HG02870 (cell line): ENCODE results near the gene ALDH3B2.
"Not testable (repeated sequence)": the region's sequence is repeated elsewhere in the genome, so short reads cannot be mapped to it uniquely, and the experiment has no call there.

ENCODE experiments used
- ATAC-seq: cut with Tn5 transposase; IDR thresholded peaks from one replicate; pipeline ENCODE4 v1.9.1; 2021; ENCODE audit warnings: mild to moderate bottlenecking, moderate library complexity; ENCODE audit not compliant: unreplicated experiment

The ALDH3B2 gene

GRCh38 chr11:67662835-67663531, 11.4 kb downstream of the ALDH3B2 start:
- no peak for ATAC-seq

- ATAC-seq: no peak
These were observed 12.1 kb downstream of the ALDH3B2 start for GRCh38 chr11:67662142-67662834.

GRCh38 chr11:67660752-67661151, 13.7 kb downstream of the ALDH3B2 start:
- ATAC-seq: not testable (repeated sequence)

- not testable (repeated sequence) for ATAC-seq
These were observed 14.7 kb downstream of the ALDH3B2 start for GRCh38 chr11:67659651-67660165.

GRCh38 chr11:67657300-67657699, 17.1 kb downstream of the ALDH3B2 start:
- ATAC-seq: no peak

- no peak for ATAC-seq
These were observed 18.0 kb downstream of the ALDH3B2 start for GRCh38 chr11:67656278-67656922.

- ATAC-seq: no peak
These were observed 20.2 kb downstream of the ALDH3B2 start for GRCh38 chr11:67654225-67654624.

- no peak for ATAC-seq
These were observed 21.2 kb downstream of the ALDH3B2 start for GRCh38 chr11:67652965-67653845.

GRCh38 chr11:67651976-67652781, 22.2 kb downstream of the ALDH3B2 start:
- no peak for ATAC-seq

- ATAC-seq: no peak
These were observed 24.6 kb downstream of the ALDH3B2 start for GRCh38 chr11:67649634-67650510.

GRCh38 chr11:67648796-67649613, 25.4 kb downstream of the ALDH3B2 start:
- no peak for ATAC-seq

GRCh38 chr11:67648140-67648795, 26.2 kb downstream of the ALDH3B2 start:
- peak; percentile 46 for ATAC-seq

GRCh38 chr11:67647471-67647870, 27.0 kb downstream of the ALDH3B2 start:
- no peak for ATAC-seq

- ATAC-seq: no peak
These were observed 27.7 kb downstream of the ALDH3B2 start for GRCh38 chr11:67646535-67647336.

GRCh38 chr11:67645521-67646461, 28.6 kb downstream of the ALDH3B2 start:
- no peak for ATAC-seq
